Retinal pigment epithelial cell (primary cell): ENCODE data around the gene MDFIC.

Experiments used
- DNase-seq: peaks from one replicate; pipeline ENCODE4 v3.0.0-alpha.2; 2010; ENCODE audit warnings: low read depth
- H3K4me3 ChIP-seq: 2 replicates; pipeline ENCODE4 v1.5.1; 2011; ENCODE audit warnings: mild to moderate bottlenecking, low read length, control low read depth, moderate library complexity
- CTCF ChIP-seq: conservative IDR thresholded peaks from 2 replicates; pipeline ENCODE4 v1.5.1; 2011; ENCODE audit warnings: low read depth, low read length, control low read depth, inconsistent platforms

The MDFIC gene

DNA sequence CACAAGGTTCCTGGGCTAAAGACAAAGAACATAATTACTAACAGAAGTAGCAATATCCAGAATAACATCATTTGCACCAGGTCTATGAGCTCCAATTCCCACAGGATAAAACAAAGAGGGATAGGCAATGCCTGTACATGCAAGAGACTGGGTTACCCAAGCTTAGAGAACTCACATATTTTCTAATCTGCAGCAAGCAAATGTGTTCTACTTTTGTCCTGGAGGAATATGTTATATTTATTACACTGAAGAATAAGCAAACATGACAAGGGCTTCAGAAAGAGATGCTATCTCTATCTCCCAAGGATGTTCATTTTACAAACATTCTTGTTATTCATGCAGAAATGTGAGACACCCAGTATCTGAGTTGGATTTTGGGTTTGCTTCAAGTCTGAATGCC is 118.6 kb downstream of the MDFIC start:
- no peak overlapping the region for H3K4me3 ChIP-seq
- TF ChIP-seq CTCF: no peak
- no peak for DNase-seq

DNA sequence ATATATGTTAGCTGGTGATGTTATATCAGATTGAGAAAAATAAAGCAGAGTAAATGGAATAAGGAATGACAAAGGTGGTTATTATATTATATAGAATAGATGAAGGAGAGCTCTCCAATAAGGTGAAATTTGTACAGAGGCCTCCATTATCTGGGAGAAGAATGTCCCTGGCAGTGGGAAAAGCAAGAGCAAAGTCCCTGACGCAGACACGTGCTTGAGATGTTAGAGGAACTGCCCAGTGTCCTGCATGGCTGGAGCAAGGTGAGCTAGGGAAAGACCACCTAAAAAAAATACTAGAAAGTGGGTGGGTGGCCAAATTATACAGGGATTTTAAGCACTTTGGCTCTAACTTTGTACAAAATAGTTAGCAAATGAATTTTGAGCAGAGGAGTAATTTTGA is 120.7 kb downstream of the MDFIC start:
- DNase-seq: no peak
- no peak for TF ChIP-seq CTCF

DNA sequence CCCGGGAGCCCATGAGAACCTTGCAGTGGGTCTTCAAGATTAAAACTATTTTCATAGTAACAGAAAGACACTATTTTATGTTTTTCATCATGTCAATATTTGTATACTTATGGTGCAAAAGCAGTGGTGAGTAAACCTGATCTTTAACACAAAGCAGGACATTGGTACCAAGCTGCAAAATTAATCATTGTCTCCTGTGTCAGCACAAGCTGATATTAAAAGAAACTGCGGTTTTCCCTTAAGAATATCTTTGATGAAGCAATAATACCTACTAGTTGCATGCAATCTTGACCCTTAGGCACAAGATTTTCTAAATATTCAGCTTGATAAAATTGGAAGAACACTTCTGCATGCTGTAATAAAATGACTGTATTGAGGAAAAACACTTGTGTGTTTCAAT is 121.7 kb downstream of the MDFIC start:
- no peak for DNase-seq
- no peak for TF ChIP-seq CTCF
- H3K4me3 ChIP-seq: no peak overlapping the region

More for the DNA sequence above, 120.7 kb downstream of the MDFIC start:
- H3K4me3 ChIP-seq: no peak overlapping the region

GRCh38 chr7:115044224-115044623 is 122.3 kb downstream of the MDFIC start:
- no peak for TF ChIP-seq CTCF
- DNase-seq: no peak
- H3K4me3 ChIP-seq: no peak overlapping the region

GRCh38 chr7:115047958-115048720 is 126.2 kb downstream of the MDFIC start:
- no peak overlapping the region for H3K4me3 ChIP-seq
- TF ChIP-seq CTCF: no peak
- DNase-seq: no peak

- no peak for DNase-seq
- no peak overlapping the region for H3K4me3 ChIP-seq
- TF ChIP-seq CTCF: no peak
Observed at GRCh38 chr7:115052706-115053105, 130.8 kb downstream of the MDFIC start.

- no peak for TF ChIP-seq CTCF
- DNase-seq: no peak
- H3K4me3 ChIP-seq: no peak overlapping the region
Observed at GRCh38 chr7:115054478-115055065, 132.7 kb downstream of the MDFIC start.
